Activated T-helper 9 cell treated with anti-CD3 and anti-CD28 coated beads, Interleukin-2, amount 50 U/mL, for 16 hours (primary cell): ENCODE data around the gene LTC4S.
"Not testable (repeated sequence)": the region's sequence is repeated elsewhere in the genome, so short reads cannot be mapped to it uniquely, and the experiment has no call there.

ENCODE experiments used
- DNase-seq: peaks from one replicate; pipeline ENCODE4 v3.0.0-alpha.2; 2020; ENCODE audit warnings: low read depth

Gene LTC4S

DNA sequence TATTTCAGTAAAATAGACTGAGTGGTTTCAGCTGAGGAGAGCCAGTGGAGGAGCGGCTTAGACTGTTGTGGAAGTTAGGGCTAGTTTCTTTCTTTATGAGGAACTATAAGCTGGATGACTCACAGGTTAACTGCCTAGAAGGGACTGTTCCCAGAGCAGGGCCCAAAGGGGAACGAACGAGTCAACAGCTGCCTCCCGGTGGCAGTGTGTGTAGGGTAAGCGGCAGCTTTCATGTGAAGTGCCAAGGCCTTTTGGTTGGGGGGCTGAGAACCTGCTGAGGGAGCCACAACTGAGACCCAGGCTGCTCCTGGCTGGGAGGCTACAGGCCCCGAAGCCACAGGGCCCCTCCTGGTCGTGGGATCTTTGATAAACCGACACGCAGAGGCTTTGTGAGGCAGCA, 33.9 kb downstream of the LTC4S start:
- no peak for DNase-seq

GRCh38 chr5:179828756-179829421, 35.1 kb downstream of the LTC4S start:
- DNase-seq: no peak

DNA sequence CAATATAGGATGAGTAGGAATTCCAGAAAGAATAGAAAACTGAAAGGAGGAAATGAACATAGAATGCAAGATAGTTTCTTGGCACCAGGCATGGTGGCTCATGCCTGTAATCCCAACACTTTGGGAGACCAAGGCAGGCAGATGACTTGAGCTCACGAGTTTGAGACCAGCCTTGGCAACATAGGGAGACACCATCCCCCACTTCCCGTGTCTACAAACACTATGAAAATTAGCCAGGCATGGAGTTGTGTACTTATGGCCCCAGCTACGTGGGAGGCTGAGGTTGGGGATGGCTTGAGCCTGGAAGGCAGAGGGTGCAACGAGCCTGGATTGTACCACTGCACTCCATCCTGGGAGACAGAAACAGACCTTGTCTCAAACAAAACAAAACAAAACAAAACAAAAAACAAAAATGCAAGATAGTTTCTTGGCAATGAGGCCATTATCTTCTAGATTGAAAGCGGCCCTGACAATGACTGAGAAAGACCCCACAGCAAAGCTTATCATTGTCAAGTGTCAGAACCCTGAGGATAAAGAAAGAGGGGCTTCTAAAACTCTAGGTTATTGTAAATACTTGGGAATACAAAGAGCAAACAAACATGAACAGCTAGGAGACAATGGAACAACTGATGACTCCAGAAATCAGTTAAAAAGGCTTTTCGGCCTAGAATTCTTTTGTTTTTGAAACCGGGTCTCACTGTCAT, 36.1 kb downstream of the LTC4S start:
- no peak for DNase-seq

- DNase-seq: no peak
These were observed 37.2 kb downstream of the LTC4S start for GRCh38 chr5:179830818-179831468.

GRCh38 chr5:179832039-179832745, 38.4 kb downstream of the LTC4S start:
- no peak for DNase-seq

DNA sequence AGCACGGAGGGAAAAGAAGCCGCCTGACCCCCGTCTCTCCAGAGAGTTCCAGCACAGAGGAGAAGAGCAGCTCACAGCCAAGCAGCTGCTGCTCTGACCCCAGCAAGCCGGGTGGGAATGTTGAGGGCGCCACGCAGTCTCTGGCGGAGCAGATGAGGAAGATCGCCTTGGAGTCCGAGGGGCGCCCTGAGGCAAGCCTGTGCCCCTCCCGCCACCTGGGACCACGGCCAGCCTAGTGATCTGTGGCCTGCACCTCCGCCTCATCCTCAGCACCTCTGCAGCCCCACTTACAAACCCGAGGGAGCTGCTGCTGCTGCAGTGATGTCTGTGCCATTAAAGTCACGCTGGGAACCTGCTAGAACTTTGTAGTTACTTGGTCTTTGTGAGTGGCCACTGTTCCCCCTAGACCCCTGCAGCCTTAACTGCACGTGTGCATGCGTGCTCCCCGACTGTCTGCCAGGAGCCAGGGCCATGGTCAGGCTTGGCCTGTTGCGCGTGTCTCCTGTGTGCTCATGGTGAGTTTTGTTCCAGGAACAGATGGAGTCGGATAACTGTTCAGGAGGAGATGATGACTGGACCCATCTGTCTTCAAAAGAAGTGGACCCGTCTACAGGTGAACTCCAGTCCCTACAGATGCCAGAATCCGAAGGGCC, 39.4 kb downstream of the LTC4S start:
- DNase-seq: no peak

DNA sequence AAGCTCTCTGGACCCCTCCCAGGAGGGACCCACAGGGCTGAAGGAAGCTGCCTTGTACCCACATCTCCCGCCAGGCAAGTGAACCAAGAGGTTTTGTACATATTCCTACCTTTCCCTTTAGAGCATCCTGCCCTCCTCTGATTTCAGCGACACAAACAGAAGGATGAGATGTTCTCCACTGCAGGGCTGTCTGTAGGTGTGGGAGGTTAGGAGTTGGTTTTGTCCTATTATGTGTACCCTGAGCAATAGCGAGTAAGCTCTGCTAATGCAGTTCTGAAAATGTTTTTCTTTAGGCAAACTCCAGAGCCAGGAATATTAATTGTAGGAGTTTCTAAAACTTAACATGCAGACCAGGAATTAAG, 39.9 kb downstream of the LTC4S start:
- no peak for DNase-seq

DNA sequence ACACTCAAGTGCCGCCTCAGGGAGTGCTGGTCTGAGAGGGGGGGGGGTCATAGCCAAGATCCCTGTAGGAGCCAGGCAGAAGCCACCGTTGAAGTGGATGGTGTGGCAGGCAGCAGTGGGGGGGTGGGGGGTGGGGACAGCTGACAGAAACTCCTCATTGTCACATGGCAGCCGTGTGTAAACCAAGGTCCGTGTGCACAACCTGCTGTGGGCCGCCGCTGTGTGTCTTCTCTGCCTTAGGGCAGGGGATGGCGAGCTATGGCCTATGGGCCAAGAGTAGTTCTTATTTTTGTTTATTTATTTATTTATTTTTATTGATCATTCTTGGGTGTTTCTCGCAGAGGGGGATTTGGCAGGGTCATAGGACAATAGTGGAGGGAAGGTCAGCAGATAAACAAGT, 40.3 kb downstream of the LTC4S start:
- DNase-seq: no peak

GRCh38 chr5:179834871-179835270, 41.1 kb downstream of the LTC4S start:
- DNase-seq: not testable (repeated sequence)

DNA sequence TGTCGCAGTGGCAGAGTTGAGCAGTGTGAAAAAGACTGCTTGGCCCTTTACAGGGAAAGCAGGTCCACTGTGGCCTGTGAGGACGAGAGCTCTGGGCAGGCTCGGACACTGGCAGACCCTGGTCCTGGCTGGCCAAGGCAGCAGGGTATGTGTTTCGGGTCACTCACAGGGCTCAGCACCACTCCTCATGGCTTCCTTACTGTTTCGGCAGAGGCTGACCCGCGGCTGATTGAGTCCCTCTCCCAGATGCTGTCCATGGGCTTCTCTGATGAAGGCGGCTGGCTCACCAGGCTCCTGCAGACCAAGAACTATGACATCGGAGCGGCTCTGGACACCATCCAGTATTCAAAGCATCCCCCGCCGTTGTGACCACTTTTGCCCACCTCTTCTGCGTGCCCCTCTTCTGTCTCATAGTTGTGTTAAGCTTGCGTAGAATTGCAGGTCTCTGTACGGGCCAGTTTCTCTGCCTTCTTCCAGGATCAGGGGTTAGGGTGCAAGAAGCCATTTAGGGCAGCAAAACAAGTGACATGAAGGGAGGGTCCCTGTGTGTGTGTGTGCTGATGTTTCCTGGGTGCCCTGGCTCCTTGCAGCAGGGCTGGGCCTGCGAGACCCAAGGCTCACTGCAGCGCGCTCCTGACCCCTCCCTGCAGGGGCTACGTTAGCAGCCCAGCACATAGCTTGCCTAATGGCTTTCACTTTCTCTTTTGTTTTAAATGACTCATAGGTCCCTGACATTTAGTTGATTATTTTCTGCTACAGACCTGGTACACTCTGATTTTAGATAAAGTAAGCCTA, 42.6 kb downstream of the LTC4S start:
- no peak for DNase-seq

DNA sequence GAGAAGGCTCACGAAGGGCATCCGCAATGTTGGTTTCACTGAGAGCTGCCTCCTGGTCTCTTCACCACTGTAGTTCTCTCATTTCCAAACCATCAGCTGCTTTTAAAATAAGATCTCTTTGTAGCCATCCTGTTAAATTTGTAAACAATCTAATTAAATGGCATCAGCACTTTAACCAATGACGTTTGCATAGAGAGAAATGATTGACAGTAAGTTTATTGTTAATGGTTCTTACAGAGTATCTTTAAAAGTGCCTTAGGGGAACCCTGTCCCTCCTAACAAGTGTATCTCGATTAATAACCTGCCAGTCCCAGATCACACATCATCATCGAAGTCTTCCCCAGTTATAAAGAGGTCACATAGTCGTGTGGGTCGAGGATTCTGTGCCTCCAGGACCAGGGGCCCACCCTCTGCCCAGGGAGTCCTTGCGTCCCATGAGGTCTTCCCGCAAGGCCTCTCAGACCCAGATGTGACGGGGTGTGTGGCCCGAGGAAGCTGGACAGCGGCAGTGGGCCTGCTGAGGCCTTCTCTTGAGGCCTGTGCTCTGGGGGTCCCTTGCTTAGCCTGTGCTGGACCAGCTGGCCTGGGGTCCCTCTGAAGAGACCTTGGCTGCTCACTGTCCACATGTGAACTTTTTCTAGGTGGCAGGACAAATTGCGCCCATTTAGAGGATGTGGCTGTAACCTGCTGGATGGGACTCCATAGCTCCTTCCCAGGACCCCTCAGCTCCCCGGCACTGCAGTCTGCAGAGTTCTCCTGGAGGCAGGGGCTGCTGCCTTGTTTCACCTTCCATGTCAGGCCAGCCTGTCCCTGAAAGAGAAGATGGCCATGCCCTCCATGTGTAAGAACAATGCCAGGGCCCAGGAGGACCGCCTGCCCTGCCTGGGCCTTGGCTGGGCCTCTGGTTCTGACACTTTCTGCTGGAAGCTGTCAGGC, 43.6 kb downstream of the LTC4S start:
- no peak for DNase-seq

DNA sequence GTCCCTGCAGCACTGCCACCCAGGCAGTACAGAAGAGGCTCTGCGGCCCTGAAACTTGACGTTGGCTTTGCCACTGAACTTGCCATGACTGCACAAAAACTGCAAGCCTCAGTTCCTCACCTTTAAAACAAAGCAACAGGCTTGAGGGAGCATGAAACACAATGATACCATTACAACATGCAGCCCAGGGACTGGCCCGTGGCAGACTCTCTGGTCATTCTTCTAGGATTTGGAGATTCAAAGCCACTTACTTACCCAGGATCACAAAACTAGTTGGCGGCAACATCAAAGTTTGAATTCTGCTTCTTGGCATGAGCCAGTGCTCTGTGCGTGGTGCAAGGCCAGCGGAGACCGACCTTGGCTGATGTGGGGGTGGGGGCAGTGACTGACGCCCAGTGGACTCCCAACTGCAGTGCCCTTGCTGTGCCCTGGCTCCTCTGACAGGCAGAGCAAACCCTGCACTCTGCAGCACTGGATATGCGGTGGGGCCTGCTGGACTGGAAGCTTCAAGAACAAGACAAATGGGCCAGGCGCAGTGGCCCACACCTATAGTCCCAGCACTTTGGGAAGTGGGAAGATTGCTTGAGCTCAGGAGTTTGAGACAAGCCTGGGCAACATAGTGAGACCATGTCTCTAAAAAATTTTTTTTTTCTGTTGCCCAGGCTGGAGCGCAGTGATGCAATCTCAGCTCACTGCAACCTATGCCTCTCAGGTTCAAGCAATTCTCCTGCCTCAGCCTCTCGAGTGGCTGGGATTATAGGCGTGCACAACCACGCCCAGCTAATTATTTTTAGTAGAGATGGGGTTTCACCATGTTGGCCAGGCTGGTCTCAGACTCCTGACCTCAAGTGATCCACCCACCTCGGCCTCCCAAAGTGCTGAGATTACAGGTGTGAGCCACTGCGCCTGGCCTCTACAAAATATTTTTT, 45.8 kb downstream of the LTC4S start:
- DNase-seq: no peak

DNA sequence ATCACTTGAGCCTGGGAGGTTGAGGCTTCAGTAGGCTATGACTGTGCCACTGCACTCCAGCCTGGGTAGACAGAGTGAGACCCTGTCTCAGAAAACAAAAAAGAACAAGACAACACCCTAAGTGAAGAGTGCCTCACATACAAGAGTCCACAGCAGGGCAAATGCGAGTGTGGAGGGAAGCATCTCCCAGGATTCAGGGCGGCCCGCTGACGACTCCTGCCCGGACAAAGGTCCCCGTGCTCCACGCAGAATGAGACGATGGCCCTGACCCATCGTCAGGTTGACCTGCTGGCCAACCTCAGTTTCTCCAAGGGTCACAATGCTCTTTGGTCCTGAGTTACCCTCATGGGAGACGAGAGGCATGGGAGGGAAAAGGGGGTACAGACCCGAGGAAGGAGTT, 46.5 kb downstream of the LTC4S start:
- DNase-seq: no peak

- no peak for DNase-seq
These were observed 47.0 kb downstream of the LTC4S start for GRCh38 chr5:179840766-179841165.

GRCh38 chr5:179841621-179842020, 47.8 kb downstream of the LTC4S start:
- DNase-seq: no peak
